ENCODE data around the gene ADAMTS20. TPM values are rescaled to one million over a fixed set of nuclear protein-coding genes. Genes with fewer than 3 reads are reported as not detected.

The ADAMTS20 gene
- total RNA-seq, 4 donors from 2014 or later = not detected

DNA sequence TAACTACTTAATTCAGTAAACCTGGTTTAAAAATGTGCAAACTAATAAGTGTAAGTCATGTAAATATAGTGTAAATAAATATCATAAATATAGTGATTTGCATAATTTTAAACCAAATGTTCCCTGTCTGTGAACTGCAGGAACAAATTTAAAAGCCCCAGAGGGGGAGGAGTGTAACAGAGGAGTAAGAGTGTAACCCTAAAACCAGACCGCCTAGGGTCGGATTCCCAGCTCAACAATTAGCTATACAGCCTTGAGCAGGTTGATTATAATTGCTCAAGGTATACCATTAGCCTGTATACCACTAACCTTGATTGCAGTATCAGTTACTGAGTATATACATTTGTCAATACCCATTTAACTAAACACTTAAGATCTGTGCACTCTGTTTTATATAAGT is 218.4 kb downstream of the ADAMTS20 start:
- no peaks in the 10 kb centered on the region for H3K36me3 ChIP-seq
- H3K9me3 ChIP-seq = no peaks in the 10 kb centered on the region
- no peak overlapping the region for H3K4me3 ChIP-seq
- H3K4me1 ChIP-seq = peaks cover 0 to 3% (median 0%) of the 10 kb centered on the region in 3 donors
- 87 to 89% methylated on average over 2 of the region's 2 CpGs for WGBS, 2 donors
- H3K27me3 ChIP-seq = peaks cover 0 to 5% (median 0%) of the 10 kb centered on the region in 4 donors
- no peak for DNase-seq
- no peak for TF ChIP-seq POLR2A (IDR thresholded peaks at IDR 0.05)
- TF ChIP-seq, protein P1, sequence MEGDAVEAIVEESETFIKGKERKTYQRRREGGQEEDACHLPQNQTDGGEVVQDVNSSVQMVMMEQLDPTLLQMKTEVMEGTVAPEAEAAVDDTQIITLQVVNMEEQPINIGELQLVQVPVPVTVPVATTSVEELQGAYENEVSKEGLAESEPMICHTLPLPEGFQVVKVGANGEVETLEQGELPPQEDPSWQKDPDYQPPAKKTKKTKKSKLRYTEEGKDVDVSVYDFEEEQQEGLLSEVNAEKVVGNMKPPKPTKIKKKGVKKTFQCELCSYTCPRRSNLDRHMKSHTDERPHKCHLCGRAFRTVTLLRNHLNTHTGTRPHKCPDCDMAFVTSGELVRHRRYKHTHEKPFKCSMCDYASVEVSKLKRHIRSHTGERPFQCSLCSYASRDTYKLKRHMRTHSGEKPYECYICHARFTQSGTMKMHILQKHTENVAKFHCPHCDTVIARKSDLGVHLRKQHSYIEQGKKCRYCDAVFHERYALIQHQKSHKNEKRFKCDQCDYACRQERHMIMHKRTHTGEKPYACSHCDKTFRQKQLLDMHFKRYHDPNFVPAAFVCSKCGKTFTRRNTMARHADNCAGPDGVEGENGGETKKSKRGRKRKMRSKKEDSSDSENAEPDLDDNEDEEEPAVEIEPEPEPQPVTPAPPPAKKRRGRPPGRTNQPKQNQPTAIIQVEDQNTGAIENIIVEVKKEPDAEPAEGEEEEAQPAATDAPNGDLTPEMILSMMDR (IDR thresholded peaks at IDR 0.05) = no peak
- H3K27ac ChIP-seq = no peak overlapping the region
- intact Hi-C loops (cut with DNase I) = loop anchor here (10.0 kb wide), 1 partner anchor 849 kb away; no protein-coding TSS in a partner anchor

DNA sequence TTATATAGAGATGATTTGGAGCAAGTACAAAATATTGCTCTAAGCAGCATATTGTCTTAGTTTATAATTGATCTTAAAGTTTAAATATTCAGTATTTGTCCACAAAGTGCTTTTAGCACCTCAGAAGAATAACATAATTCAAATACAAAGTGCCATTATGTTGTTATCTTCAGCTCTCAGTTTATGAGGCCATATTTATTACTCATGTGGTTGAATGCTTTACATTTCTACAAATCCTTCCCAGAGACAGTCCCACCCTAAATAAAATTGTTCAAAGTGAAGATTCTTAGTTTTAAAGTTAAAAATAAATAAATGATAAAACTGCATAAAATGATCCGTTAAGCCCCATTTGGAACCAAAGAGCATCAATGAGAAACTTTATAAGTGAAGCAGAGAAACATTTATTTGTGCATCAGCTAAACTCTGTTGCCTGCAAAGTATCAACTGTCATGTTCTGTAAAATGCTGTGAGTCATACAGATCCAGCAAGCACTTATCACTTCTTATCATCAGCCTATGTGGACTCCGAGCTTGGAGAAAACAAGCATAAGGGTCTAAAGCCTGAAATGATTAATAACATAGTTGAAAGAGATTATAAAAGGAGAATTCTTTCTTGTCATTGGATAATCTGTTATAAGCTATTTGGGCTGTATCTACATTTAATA is 218.9 kb downstream of the ADAMTS20 start:
- Histone ChIP-seq H3K4me3 (no peak overlapping the region), H3K36me3 (no peaks in the 10 kb centered on the region), H3K4me1 (no peaks in the 10 kb centered on the region), H3K27ac (no peak overlapping the region), H3K9me3 (no peaks in the 10 kb centered on the region), H3K27me3 (peaks cover 0 to 5% (median 0%) of the 10 kb centered on the region in 4 donors)
- 70 to 80% methylated on average over 2 of the region's 2 CpGs for WGBS, 2 donors
- no peak for DNase-seq
- TF ChIP-seq, protein P1 (IDR thresholded peaks at IDR 0.05) = no peak
- intact Hi-C loops (cut with DNase I) = loop anchor here (10.0 kb wide), 1 partner anchor 848 kb away; no protein-coding TSS in a partner anchor

DNA sequence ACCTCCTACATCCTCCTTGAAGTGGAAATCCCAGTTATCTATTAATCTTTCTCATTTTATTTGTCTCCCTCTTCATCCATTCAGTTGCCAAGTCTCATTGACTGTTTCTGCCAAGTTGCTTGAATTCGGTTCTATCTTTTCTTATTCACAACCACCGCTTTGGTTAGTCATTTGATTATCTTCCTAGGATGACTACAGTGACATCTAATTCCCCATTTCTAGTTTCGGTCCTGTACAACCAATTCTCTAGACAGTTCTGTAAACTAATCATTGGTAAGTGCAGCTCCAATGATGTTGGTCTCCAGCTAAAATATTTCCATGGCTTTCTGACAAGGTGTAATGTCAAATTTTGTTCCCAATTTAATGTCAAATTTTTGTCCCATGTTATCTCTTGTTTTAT is 220.1 kb downstream of the ADAMTS20 start:
- DNase-seq = no peak

DNA sequence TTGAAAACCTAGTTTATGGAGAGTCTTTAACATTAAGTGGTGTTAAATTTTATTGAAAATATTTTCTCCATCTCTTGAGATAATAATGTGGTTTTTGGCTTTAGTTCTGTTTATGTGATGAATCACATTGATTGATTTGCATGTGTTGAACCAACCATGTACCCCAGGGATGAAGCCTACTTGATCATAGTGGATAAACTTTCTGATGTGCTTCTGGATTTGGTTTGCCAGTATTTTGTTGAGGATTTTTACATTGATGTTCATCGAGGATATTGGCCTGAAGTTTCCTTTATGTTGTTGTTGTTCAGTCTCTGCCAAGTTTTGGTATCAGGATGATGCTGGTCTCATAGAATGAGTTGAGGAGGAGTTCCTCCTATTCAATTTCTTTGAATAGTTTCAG is 222.6 kb downstream of the ADAMTS20 start:
- H3K27ac ChIP-seq = no peak overlapping the region
- no peaks in the 10 kb centered on the region for H3K36me3 ChIP-seq
- 44 to 67% methylated on average over 1 of the region's 1 CpG for WGBS, 2 donors
- H3K9me3 ChIP-seq = no peaks in the 10 kb centered on the region
- no peak for TF ChIP-seq POLR2A (IDR thresholded peaks at IDR 0.05)
- TF ChIP-seq, protein P1 (IDR thresholded peaks at IDR 0.05) = no peak
- intact Hi-C loops (cut with DNase I) = no loop called here
- H3K4me3 ChIP-seq = no peak overlapping the region
- no peaks in the 10 kb centered on the region for H3K4me1 ChIP-seq
- peaks cover 0 to 5% (median 0%) of the 10 kb centered on the region in 4 donors for H3K27me3 ChIP-seq
- no peak for DNase-seq

More for the DNA sequence above, 220.1 kb downstream of the ADAMTS20 start:
- Histone ChIP-seq H3K27me3 (peaks cover 0 to 5% (median 0%) of the 10 kb centered on the region in 4 donors), H3K4me1 (no peaks in the 10 kb centered on the region), H3K4me3 (no peak overlapping the region), H3K27ac (no peak overlapping the region), H3K9me3 (no peaks in the 10 kb centered on the region), H3K36me3 (no peaks in the 10 kb centered on the region)
- no peak for TF ChIP-seq POLR2A (IDR thresholded peaks at IDR 0.05)
- TF ChIP-seq, protein P1 (IDR thresholded peaks at IDR 0.05) = no peak
- intact Hi-C loops (cut with DNase I) = loop anchor here (10.0 kb wide), 1 partner anchor 847 kb away; no protein-coding TSS in a partner anchor
- 79 to 84% methylated on average over 3 of the region's 3 CpGs for WGBS, 2 donors

DNA sequence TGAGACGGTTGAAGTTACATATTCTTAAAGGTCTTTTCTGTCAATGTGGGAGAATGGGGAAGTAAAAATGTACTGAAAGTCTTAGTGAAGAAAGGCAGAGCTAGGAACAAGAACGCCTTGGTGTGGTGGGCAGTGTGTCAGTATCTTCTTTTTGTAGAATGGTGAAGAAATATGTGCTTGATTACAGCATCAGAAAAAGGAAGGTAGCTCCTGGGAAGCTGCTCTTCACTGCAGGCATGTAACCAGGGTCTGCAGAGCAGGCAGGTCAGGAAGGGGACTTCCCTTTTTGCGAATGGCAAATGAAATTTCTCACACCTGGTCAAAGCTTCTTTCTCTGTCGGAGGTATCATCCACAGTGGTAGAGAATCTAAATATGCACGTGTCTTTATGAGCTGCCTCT is 226.2 kb downstream of the ADAMTS20 start:
- peaks cover 0 to 5% (median 0%) of the 10 kb centered on the region in 4 donors for H3K27me3 ChIP-seq
- no peak overlapping the region for H3K27ac ChIP-seq
- H3K36me3 ChIP-seq = no peaks in the 10 kb centered on the region
- H3K9me3 ChIP-seq = no peaks in the 10 kb centered on the region
- WGBS, 2 donors = 81 to 85% methylated on average over 5 of the region's 5 CpGs
- TF ChIP-seq, protein P1 (IDR thresholded peaks at IDR 0.05) = no peak
- TF ChIP-seq POLR2A (IDR thresholded peaks at IDR 0.05) = no peak
- no peak overlapping the region for H3K4me3 ChIP-seq
- intact Hi-C loops (cut with DNase I) = no loop called here
- no peak for DNase-seq
- H3K4me1 ChIP-seq = no peaks in the 10 kb centered on the region

Measured in esophagus squamous epithelium (tissue), 5 donors.